Cardiac muscle cell (in vitro differentiated cells and primary cell): ENCODE measurements around the gene TNS4. TPM values are rescaled to one million over a fixed set of nuclear protein-coding genes. Genes with fewer than 3 reads are reported as not detected.
A peak's percentile ranks its signal among the peaks of the same experiment; 100 is the strongest.

Source experiments
- DNase-seq, 2 donors: peaks; one replicate each; pipeline versions ENCODE4 v3.0.0 to v3.0.0-alpha.2; 2010 to 2017; ENCODE audit warnings: low read depth in 1 of 2, low spot score in 1 of 2
- H3K27ac ChIP-seq: fragments of 200-600 bp; sonication (generic); 2 replicates; pipeline ENCODE4 v1.5.1; 2016
- H3K27me3 ChIP-seq: fragments of 200-600 bp; sonication (generic); 2 replicates; pipeline ENCODE4 v1.6.0; 2016; ENCODE audit warnings: control low read depth
- H3K36me3 ChIP-seq: fragments of 200-600 bp; sonication (generic); 2 replicates; pipeline ENCODE4 v1.5.1; 2016; ENCODE audit warnings: control low read depth
- H3K4me1 ChIP-seq: fragments of 200-600 bp; sonication (generic); 2 replicates; pipeline ENCODE4 v1.8.1; 2017; ENCODE audit warnings: low read depth, mild to moderate bottlenecking, mixed run types
- H3K4me3 ChIP-seq: fragments of 200-600 bp; sonication (generic); 2 replicates; pipeline ENCODE4 v1.5.1; 2016; ENCODE audit warnings: mild to moderate bottlenecking
- H3K9me3 ChIP-seq: fragments of 200-600 bp; sonication (generic); 2 replicates; pipeline ENCODE4 v1.5.1; 2017; ENCODE audit warnings: low read depth, mild to moderate bottlenecking, control low read depth
- polyA plus RNA-seq: library from polyadenylated mRNA; unstranded; fragments of >200 nt; fragmentation: Nextera tagmentation; extraction: Ambion mirVana; gene quantifications from 2 replicates; pipeline ENCODE4 v1.2.1, GENCODE V29; 2016
- total RNA-seq: library from RNA; depleted of rRNA; stranded (reverse); fragments of >200 nt; gene quantifications from 2 replicates; pipeline ENCODE4 v1.2.3, GENCODE V29; 2016
- TF ChIP-seq, protein P1 (sequence below): IDR thresholded peaks from 2 replicates; pipeline ENCODE4 v1.5.1; 2012; ENCODE audit warnings: low read depth, mild to moderate bottlenecking, low read length

TNS4 gene
- total and polyA plus RNA-seq, 2 experiments from 2014 or later = not detected

DNA sequence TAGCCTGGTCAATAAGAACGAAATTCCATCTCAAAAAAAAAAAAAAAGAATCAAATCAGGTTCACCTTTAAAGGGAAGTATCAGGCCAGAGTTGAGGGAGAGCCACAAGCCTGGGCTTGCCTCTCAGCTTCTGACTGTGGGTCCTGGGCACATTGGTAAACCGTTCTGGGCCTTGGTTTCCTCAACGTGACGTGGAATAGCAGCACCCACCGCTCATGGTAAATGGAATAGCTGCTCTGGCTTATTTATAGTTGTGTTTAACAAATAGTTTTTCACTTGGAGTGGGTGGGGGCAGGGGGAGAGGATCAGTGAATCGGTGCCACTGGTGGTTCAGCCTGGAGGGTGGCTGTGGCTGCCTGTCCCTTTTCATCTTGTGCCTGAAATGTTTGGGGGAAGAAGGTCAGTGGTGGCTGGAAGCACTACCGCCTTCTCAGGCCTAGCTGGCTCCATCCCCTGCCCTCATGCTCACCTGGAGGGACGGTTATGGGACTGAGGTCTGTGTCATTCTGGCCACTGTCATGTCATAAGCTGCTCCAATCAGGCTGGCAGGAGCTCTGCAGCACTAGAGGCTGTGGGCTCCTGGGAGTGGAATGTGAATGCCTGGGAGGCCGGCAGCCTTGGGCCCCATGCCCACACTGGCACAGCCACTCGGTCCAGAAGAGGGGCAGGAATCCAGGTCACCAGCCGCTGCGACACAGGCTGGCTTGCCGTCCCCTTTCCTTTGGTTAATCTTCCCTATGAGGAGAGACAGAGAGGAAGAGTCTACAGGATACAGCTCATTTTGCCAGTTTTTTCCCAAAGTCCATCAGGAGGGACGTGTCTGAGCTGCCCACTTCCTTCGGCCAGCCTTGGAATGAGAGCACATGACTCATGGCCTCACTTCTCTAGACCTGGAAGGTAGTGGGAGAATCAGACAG lies 36.9 kb upstream of the TNS4 start:
- Histone ChIP-seq H3K36me3 (no peaks in the 10 kb centered on the region), H3K4me3 (no peak overlapping the region), H3K4me1 (peaks cover 44% of the 10 kb centered on the region), H3K9me3 (no peaks in the 10 kb centered on the region), H3K27me3 (no peaks in the 10 kb centered on the region), H3K27ac (no peak overlapping the region)
- DNase-seq = no peak
- TF ChIP-seq, protein P1, sequence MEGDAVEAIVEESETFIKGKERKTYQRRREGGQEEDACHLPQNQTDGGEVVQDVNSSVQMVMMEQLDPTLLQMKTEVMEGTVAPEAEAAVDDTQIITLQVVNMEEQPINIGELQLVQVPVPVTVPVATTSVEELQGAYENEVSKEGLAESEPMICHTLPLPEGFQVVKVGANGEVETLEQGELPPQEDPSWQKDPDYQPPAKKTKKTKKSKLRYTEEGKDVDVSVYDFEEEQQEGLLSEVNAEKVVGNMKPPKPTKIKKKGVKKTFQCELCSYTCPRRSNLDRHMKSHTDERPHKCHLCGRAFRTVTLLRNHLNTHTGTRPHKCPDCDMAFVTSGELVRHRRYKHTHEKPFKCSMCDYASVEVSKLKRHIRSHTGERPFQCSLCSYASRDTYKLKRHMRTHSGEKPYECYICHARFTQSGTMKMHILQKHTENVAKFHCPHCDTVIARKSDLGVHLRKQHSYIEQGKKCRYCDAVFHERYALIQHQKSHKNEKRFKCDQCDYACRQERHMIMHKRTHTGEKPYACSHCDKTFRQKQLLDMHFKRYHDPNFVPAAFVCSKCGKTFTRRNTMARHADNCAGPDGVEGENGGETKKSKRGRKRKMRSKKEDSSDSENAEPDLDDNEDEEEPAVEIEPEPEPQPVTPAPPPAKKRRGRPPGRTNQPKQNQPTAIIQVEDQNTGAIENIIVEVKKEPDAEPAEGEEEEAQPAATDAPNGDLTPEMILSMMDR = no peak

DNA sequence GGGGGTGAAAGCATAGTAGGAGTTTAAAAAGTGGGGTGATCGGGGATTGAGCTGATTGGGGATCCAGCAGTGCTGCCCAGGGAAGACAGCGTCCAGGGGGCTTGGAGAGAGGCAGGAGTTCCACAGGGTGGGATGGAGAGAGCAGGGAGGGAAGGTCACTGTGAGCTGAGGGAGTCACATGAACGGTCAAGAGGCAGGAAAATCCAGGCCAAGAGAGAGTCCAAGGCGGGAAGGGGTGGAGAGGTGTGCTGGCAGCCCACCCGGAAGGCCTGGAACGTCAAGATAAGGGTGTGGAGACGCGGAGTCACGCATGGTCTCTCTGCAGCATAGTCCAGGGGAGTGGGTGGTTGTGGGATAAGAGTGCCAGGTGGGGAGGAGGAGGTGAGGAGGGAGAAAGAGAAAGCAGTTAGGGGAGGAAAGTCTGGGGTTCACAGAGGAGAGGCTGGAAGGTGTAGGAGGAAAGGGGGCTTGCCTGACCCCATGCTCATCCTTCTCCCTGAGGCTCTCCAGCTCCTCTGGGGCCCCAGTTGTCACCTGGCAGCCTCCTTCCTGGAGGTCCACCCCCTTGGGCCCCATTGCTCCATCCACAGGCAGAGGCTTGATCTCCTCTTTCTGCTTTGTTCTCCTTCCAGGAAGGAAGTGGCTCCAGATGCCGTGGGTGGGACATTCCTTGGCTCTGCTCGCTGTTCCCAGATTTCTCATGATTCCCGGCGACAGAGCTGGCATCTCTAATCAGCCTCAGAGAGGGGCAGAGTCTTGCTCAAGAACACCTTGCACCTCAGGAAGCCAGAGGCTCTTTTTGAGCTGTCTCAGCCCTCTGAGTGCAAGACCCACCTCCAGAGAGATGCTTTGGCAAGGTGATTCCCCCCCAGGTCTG lies 35.1 kb upstream of the TNS4 start:
- peaks cover 43% of the 10 kb centered on the region for H3K4me1 ChIP-seq
- no peak overlapping the region for H3K4me3 ChIP-seq
- H3K36me3 ChIP-seq = no peaks in the 10 kb centered on the region
- H3K9me3 ChIP-seq = no peaks in the 10 kb centered on the region
- TF ChIP-seq, protein P1 = no peak
- peak; percentile 62 to 65 for DNase-seq
- peak overlapping the region; percentile 96 for H3K27ac ChIP-seq
- no peaks in the 10 kb centered on the region for H3K27me3 ChIP-seq

GRCh38 chr17:40535924-40536294 lies 34.5 kb upstream of the TNS4 start:
- TF ChIP-seq, protein P1 = no peak
- no peaks in the 10 kb centered on the region for H3K9me3 ChIP-seq
- H3K4me1 ChIP-seq = peaks cover 40% of the 10 kb centered on the region
- peak overlapping the region; percentile 96 for H3K27ac ChIP-seq
- no peaks in the 10 kb centered on the region for H3K27me3 ChIP-seq
- no peak overlapping the region for H3K4me3 ChIP-seq
- peak in 1 of 2 donors; percentile 83 for DNase-seq
- H3K36me3 ChIP-seq = no peaks in the 10 kb centered on the region

DNA sequence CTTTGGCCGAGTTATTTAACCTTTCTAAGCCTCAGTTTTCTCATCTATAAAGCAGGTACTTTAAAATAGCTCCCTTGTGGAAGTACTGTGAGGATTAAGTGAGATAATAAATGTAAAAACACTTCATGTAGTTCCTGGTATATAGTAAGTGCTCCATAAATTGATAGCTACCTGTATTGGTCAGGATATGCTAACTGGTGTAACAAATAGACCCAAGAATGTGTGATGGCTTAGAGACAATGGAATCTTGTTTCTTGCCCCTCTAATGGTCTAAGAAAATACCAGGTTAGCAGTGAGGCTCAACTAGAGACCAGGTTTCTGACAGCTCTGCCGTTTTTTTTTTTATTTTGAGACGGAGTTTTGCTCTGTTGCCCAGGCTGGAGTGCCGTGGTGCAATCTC lies 34.0 kb upstream of the TNS4 start:
- Histone ChIP-seq H3K36me3 (no peaks in the 10 kb centered on the region), H3K4me1 (peaks cover 38% of the 10 kb centered on the region), H3K9me3 (no peaks in the 10 kb centered on the region), H3K27me3 (no peaks in the 10 kb centered on the region), H3K27ac (peak overlapping the region; percentile 96), H3K4me3 (no peak overlapping the region)
- no peak for DNase-seq
- TF ChIP-seq, protein P1 = no peak

DNA sequence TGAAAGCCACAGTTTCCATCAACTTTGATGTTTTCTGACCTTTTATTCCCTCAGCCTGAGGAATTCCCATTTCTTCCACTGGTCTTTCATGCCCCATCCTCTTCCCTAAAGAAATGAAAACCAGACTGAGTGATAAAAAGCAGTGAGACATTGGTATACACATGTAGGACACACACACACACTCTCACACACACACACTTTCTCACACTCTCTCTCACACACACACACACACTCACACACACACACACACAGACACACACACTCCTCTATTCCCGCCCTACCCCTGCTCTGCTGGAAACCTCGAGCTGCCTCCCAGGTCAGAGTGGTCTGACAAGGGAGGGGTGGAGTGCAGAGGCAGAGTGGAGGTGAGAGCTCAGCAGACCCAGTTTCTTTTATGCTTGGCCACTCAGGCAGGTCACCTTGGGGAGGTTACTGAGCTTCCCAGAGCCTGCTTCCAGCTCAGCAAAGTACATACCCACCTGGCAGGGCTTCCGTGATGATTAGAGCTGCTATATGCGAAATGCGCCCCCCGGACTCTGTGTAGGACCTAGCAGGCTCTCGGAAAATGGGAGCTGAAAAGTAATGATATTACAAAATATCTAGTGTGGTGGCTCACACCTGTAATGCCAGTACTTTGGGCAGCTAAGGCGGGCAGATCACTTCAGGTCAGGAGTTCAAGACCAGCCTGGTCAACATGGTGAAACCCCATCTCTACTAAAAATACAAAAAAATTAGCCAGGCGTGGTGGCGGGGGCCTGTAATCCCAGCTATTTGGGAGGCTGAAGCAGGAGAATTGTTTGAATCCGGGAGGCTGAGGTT lies 33.2 kb upstream of the TNS4 start:
- TF ChIP-seq, protein P1 = no peak
- peak in 1 of 2 donors; percentile 46 for DNase-seq
- H3K36me3 ChIP-seq = no peaks in the 10 kb centered on the region
- no peaks in the 10 kb centered on the region for H3K9me3 ChIP-seq
- peaks cover 33% of the 10 kb centered on the region for H3K4me1 ChIP-seq
- H3K27me3 ChIP-seq = no peaks in the 10 kb centered on the region
- peak overlapping the region; percentile 96 for H3K27ac ChIP-seq
- H3K4me3 ChIP-seq = no peak overlapping the region
